ENCODE results near the gene EXOSC3.

DNA sequence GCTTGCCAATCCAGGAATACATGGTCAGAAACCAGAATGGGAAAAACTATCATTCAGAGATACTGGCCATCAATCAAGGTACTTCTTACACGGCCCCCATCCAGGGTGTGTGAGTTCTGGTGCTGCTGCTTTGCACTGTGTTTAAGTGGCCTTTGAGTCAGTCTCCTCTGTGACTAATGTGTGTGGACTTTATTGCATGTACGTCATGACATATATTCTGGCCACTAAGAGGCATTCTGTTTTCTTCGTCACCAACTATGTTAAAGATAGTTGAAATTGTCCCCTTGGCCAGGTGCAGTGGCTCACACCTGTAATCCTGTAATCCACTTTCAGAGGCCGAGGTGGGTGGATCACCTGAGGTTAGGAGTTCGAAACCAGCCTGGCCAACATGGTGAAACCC lies 8.5 kb downstream of the EXOSC3 start:
- TF ChIP-seq, protein P1, sequence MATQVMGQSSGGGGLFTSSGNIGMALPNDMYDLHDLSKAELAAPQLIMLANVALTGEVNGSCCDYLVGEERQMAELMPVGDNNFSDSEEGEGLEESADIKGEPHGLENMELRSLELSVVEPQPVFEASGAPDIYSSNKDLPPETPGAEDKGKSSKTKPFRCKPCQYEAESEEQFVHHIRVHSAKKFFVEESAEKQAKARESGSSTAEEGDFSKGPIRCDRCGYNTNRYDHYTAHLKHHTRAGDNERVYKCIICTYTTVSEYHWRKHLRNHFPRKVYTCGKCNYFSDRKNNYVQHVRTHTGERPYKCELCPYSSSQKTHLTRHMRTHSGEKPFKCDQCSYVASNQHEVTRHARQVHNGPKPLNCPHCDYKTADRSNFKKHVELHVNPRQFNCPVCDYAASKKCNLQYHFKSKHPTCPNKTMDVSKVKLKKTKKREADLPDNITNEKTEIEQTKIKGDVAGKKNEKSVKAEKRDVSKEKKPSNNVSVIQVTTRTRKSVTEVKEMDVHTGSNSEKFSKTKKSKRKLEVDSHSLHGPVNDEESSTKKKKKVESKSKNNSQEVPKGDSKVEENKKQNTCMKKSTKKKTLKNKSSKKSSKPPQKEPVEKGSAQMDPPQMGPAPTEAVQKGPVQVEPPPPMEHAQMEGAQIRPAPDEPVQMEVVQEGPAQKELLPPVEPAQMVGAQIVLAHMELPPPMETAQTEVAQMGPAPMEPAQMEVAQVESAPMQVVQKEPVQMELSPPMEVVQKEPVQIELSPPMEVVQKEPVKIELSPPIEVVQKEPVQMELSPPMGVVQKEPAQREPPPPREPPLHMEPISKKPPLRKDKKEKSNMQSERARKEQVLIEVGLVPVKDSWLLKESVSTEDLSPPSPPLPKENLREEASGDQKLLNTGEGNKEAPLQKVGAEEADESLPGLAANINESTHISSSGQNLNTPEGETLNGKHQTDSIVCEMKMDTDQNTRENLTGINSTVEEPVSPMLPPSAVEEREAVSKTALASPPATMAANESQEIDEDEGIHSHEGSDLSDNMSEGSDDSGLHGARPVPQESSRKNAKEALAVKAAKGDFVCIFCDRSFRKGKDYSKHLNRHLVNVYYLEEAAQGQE (IDR thresholded peaks at IDR 0.05; ENCODE audit: insufficient read depth in 1 of 2, low read depth in 2 of 2, low read length in 2 of 2), result no peak
- no peak for TF ChIP-seq POLR2AphosphoS5 (IDR thresholded peaks at IDR 0.05; ENCODE audit: low read depth, low read length)

Measured in PFSK-1 (cell line).